HUDEP-2 (cell line): Measurements from ENCODE around the gene HCFC1R1.
A peak's percentile ranks its signal among the peaks of the same experiment; 100 is the strongest.

ENCODE experiments used
- DNase-seq, 76 experiments: peaks; one replicate each; lab custom pipeline; 2025; ENCODE audit not compliant: unreplicated experiment in 76 of 76; lab: John Stamatoyannopoulos, UW

Gene HCFC1R1

GRCh38 chr16:3035972-3036725 lies 12.4 kb upstream of the HCFC1R1 start:
- no peak for DNase-seq

GRCh38 chr16:3035289-3035971 lies 11.7 kb upstream of the HCFC1R1 start:
- DNase-seq: no peak

- DNase-seq: no peak
Observed at GRCh38 chr16:3032624-3033023, 8.9 kb upstream of the HCFC1R1 start.

- no peak for DNase-seq
Observed at GRCh38 chr16:3030222-3031212, 6.8 kb upstream of the HCFC1R1 start.

DNA sequence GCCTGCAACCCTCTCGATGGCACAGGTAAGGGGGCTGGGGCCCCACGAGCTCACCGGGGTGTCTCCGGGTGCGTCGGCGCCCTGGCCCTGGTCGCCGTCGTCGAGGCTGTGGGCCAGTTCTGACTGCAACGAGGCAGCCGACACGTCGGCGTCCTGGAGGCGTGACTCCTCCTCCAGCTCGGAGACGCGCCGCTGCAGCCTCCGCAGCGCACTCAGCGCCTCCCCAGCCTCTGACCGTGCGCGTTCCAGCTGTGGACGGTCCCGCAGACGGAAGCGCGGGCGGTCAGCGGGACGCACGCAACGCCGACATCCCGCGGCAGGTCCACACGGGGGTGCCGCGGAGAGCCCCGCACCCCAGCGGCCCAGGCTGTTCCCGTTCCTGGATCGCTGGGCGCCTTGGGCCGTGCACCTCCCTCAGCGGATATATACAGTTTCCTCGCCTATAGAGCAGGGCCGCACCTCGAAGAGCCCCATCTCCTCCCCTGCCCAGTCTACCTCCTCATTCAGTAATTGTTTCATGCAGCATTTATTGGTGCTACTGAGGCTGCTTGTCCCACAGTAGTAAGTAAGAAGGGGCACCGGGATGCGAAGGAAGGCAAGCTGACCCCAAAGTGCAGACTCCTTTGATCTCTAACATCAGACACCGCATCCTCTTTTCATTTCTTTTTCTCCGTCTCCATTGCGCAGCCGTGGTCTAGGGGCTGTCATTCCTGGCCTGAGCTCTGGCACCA lies 5.9 kb upstream of the HCFC1R1 start:
- peak in 2 of 76 experiments; percentile 20 to 36 for DNase-seq

GRCh38 chr16:3028716-3029319 lies 5.1 kb upstream of the HCFC1R1 start:
- no peak for DNase-seq

- peak in 71 of 76 experiments; percentile 20 to 90 (median 77) for DNase-seq
Observed at GRCh38 chr16:3027983-3028715, 4.4 kb upstream of the HCFC1R1 start.

- DNase-seq: no peak
Observed at GRCh38 chr16:3027489-3027795, 3.7 kb upstream of the HCFC1R1 start.

GRCh38 chr16:3026609-3027488 lies 3.1 kb upstream of the HCFC1R1 start:
- no peak for DNase-seq

DNA sequence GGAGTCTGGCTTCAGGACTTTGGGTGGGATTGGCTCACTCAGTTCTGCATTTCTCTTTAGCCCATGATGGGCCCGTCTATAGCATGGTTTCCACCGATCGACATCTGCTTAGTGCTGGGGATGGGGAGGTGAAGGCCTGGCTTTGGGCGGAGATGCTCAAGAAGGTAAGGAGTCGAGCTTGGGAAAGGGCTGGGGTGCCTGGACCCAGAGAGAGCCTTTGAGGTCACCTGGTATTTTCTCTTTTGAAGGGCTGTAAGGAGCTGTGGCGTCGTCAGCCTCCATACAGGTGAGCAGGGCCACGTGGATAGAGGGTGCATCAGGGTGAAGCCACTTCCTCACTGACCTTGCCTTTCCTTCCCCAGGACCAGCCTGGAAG lies 2.2 kb upstream of the HCFC1R1 start:
- no peak for DNase-seq

DNA sequence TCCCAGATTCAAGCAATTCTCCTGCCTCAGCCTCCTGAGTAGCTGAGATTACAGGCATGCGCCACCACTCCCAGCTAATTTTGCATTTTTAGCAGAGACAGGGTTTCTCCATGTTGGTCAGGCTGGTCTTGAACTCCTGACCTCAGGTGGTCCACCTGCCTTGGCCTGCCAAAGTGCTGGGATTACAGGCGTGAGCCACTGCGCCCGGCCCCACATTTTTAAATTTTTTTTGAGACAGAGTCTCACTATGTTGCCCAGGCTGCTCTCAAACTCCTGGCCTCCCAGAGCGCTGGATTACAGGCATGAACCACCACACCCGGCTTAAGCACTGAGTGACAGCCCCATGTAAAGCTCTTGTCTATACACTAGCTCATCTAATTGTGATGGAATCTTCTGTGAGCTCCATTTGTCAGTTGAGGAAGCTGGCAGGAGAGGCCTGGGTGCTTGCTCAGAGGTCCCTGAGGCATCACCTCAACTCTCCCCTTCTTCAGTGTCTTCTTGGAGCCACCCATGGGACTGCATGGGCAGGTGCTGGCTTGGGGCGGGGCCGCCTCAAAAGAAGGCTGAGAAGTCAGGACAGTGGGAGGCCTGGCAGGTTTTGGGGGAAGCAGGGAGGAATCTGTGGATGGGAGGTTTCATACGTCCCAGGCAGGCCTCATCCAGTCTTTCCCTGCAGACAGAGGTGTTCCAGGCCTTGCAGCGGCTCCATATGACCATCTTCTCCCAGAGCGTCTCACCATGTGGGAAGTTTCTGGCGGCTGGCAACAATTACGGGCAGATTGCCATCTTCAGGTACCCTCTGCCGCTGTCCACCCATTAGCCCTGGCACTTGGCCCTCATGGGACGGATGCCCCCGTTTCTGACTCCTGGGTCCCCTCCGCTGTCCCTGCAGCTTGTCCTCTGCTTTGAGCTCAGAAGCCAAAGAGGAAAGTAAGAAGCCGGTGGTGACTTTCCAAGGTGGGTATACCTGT lies 1.6 kb upstream of the HCFC1R1 start:
- DNase-seq: no peak

DNA sequence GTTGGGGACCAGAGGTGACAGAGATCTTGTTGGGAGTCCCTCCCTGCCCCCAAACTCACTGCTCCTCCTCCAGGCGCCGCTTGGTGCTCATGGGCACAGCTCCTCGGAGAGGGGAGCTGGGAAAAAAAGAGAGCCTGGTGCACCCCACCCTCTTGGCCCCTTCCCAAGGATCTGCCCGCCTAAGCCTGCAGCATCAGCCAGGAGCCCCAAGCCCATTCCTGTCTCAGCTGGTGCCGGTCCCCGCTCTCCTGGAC lies 400 bp downstream of the HCFC1R1 start:
- DNase-seq: peak in 57 of 76 experiments; percentile 9 to 79 (median 54)

- DNase-seq: peak in 1 of 76 experiments; percentile 36
Observed at GRCh38 chr16:3022684-3023414, 893 bp downstream of the HCFC1R1 start.

DNA sequence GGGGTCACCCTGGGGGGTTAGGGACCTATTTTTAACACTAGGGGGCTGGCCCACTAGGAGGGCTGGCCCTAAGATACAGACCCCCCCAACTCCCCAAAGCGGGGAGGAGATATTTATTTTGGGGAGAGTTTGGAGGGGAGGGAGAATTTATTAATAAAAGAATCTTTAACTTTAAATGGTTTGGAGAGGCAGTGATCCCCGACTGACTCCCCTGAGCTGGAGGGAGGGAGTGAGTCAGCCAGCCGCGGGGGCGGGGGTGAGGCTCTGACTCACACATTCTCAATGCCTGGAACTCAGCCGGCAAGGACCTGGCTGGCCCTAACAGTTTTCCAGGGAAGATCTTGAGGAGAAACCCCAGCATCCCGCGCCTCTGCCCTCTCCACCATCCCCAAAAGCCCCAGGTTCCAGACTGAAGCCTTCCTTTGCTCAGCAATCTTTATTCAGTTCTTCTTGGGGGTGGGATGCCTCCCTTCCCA lies 1.5 kb downstream of the HCFC1R1 start:
- DNase-seq: peak in 66 of 76 experiments; percentile 24 to 83 (median 68)

DNA sequence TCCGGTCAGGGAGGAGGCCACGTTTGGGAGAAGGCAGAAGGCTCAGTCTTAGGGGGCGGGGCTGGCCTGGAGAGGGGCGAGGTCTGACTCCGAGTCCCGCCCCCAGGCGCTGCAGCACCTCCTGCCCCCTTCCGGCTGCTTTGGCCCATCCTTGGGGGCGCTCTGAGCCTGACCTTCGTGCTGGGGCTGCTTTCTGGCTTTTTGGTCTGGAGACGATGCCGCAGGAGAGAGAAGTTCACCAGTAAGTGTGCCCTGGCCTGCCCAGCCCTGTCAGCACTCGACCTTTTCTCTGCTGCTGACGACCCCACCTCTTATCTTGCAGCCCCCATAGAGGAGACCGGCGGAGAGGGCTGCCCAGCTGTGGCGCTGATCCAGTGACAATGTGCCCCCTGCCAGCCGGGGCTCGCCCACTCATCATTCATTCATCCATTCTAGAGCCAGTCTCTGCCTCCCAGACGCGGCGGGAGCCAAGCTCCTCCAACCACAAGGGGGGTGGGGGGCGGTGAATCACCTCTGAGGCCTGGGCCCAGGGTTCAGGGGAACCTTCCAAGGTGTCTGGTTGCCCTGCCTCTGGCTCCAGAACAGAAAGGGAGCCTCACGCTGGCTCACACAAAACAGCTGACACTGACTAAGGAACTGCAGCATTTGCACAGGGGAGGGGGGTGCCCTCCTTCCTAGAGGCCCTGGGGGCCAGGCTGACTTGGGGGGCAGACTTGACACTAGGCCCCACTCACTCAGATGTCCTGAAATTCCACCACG lies 2.1 kb downstream of the HCFC1R1 start:
- DNase-seq: peak in 63 of 76 experiments; percentile 10 to 82 (median 61)
